Esophagus squamous epithelium (tissue), 5 donors: ENCODE results near the gene RPTOR. TPM values are rescaled to one million over a fixed set of nuclear protein-coding genes. Genes with fewer than 3 reads are reported as not detected.

Experiments
- DNase-seq: peaks from one replicate; lab custom pipeline; 2025; lab: John Stamatoyannopoulos, UW
- H3K27ac ChIP-seq, 4 donors: fragments of 200-600 bp; sonication (generic); one replicate each; pipeline ENCODE4 v1.5.1; 2016 to 2019; ENCODE audit warnings: mild to moderate bottlenecking in 1 of 4
- H3K27me3 ChIP-seq, 4 donors: fragments of 200-600 bp; sonication (generic); 1 replicate in 3 of 4; 2 replicates in 1 of 4; pipeline versions ENCODE4 v1.5.1 to v1.6.0; 2017 to 2021; ENCODE audit warnings: antibody characterized with exemption in 1 of 4
- H3K36me3 ChIP-seq, 3 donors: fragments of 200-600 bp; sonication (generic); one replicate each; pipeline ENCODE4 v1.5.1; 2016 to 2019
- H3K4me1 ChIP-seq, 3 donors: fragments of 200-600 bp; sonication (generic); one replicate each; pipeline ENCODE4 v1.5.1; 2017 to 2019
- H3K4me3 ChIP-seq, 4 donors: fragments of 200-600 bp; sonication (generic); 1 replicate in 3 of 4; 2 replicates in 1 of 4; pipeline ENCODE4 v1.5.1; 2016 to 2019; ENCODE audit warnings: mild to moderate bottlenecking in 2 of 4, moderate library complexity in 1 of 4
- H3K9me3 ChIP-seq, 3 donors: fragments of 200-600 bp; sonication (generic); one replicate each; pipeline ENCODE4 v1.5.1; 2016 to 2019
- POLR2A ChIP-seq, 4 donors: fragments of 450-650 bp; IDR thresholded peaks; one replicate each; pipeline ENCODE4 v1.6.1; 2017; ENCODE audit warnings: antibody characterized with exemption in 4 of 4, mild to moderate bottlenecking in 4 of 4, moderate library complexity in 3 of 4
- WGBS, 2 donors: methylation state at CpG; one replicate each; pipeline ENCODE4 v1.1.5; 2018; 5-methylcytosine and 5-hydroxymethylcytosine counted together
- intact Hi-C: fragments of 100-400 bp; cut with DNase I; formaldehyde crosslinking; loops from one replicate; pipeline ENCODE4 v1.15.0; 2022
- total RNA-seq, 4 donors: library from RNA; depleted of rRNA; stranded (reverse); fragments of >200 nt; gene quantifications; one replicate each; pipeline ENCODE4 v1.1.0, GENCODE V29; 2016
- TF ChIP-seq, protein P1 (sequence below), 6 experiments: fragments of 450-650 bp in 4 of 6; fragments of 200-600 bp in 2 of 6; sonication (generic) in 2 of 6; IDR thresholded peaks; one replicate each; pipeline ENCODE4 v1.5.1; 2016 to 2019; ENCODE audit warnings: antibody characterized with exemption in 6 of 6, mild to moderate bottlenecking in 4 of 6, moderate library complexity in 4 of 6
- donor health status: DM: yes; HTN: yes; CAD: no.

Gene RPTOR
- total RNA-seq, 4 donors from 2014 or later, result 11.7 to 27.8 (median 22.8) TPM

DNA sequence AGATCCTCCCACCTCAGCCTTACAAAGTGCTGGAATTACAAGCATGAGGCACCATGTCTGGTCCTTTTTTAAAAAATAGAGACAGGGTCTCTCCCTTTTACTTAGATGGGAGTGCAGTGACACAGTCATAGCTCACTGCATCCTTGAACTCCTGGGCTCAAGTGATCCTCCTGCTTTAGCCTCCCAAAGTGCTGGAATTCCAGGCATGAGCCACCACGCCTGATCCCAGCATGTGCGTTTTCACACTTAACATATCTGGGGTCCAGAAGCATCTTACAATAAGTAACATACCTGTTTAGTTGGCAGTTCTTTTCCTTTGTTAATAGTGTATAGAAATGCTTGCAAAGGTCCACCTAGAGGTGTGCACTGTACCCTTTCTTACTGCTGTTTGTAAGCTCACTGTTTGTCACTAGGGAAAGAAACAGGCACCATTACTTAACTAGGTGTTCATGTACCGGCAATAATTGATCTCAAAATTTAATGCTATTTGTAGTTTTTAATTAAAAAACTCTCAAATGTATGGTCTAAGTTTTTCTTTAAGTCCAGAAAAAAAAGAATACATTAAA, 221.7 kb downstream of the RPTOR start:
- 88 to 97% methylated on average over 3 of the region's 3 CpGs for WGBS, 2 donors
- intact Hi-C loops, result no loop called here
- Histone ChIP-seq H3K9me3 (no peaks in the 10 kb centered on the region), H3K36me3 (peaks cover 0 to 18% (median 0%) of the 10 kb centered on the region in 3 donors), H3K27ac (no peak overlapping the region), H3K4me1 (peaks cover 0 to 13% (median 0%) of the 10 kb centered on the region in 3 donors), H3K4me3 (no peak overlapping the region), H3K27me3 (no peaks in the 10 kb centered on the region)
- DNase-seq, result no peak
- TF ChIP-seq, protein P1, sequence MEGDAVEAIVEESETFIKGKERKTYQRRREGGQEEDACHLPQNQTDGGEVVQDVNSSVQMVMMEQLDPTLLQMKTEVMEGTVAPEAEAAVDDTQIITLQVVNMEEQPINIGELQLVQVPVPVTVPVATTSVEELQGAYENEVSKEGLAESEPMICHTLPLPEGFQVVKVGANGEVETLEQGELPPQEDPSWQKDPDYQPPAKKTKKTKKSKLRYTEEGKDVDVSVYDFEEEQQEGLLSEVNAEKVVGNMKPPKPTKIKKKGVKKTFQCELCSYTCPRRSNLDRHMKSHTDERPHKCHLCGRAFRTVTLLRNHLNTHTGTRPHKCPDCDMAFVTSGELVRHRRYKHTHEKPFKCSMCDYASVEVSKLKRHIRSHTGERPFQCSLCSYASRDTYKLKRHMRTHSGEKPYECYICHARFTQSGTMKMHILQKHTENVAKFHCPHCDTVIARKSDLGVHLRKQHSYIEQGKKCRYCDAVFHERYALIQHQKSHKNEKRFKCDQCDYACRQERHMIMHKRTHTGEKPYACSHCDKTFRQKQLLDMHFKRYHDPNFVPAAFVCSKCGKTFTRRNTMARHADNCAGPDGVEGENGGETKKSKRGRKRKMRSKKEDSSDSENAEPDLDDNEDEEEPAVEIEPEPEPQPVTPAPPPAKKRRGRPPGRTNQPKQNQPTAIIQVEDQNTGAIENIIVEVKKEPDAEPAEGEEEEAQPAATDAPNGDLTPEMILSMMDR (IDR thresholded peaks at IDR 0.05), result no peak

DNA sequence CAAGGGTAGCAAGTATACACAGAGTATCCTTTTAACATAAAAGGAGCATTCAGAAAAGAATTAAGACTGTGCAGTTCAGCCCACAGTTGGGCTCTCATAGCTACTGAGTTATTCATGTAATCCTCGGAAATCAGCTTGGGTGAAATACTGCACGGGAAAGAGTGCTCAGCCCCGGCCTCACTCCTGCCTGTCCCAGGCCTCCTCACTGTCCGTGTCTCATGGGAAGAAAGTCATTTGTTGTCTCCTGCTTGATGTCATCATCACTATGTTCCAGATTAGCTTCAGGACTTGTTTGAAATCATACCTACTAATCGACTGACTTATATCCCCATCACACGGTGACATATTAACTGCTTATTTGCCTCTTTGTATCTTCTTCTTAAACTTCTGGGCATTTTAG, 223.8 kb downstream of the RPTOR start:
- peaks cover 0 to 23% (median 0%) of the 10 kb centered on the region in 3 donors for H3K36me3 ChIP-seq
- H3K9me3 ChIP-seq, result no peaks in the 10 kb centered on the region
- no peak overlapping the region for H3K27ac ChIP-seq
- WGBS, 2 donors, result 74 to 77% methylated on average over 6 of the region's 6 CpGs
- no peak for DNase-seq
- intact Hi-C loops, result no loop called here
- TF ChIP-seq POLR2A (IDR thresholded peaks at IDR 0.05), result no peak
- TF ChIP-seq, protein P1 (IDR thresholded peaks at IDR 0.05), result no peak
- no peak overlapping the region for H3K4me3 ChIP-seq
- H3K4me1 ChIP-seq, result peaks cover 0 to 11% (median 4%) of the 10 kb centered on the region in 3 donors
- H3K27me3 ChIP-seq, result no peaks in the 10 kb centered on the region

DNA sequence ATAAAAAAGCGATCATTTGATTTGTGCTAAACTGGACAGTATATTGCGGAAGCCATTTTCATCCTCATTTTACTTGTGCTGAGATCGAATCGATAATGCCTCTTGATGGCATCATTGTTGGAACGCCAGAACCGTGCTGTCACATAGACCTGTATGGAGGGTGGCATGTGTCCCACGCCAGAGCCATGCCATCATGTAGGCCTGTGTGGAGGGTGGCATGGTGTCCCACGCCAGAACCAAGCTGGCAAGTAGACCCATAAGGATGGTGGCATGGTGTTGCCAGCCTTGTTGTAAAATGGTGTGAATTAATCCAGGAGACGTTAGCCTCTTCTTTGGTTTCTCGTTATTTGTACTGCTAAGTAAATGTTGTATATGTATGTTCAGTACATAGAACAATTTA, 224.3 kb downstream of the RPTOR start:
- peaks cover 0 to 16% (median 4%) of the 10 kb centered on the region in 3 donors for H3K4me1 ChIP-seq
- H3K27me3 ChIP-seq, result no peaks in the 10 kb centered on the region
- TF ChIP-seq, protein P1 (IDR thresholded peaks at IDR 0.05), result no peak
- H3K36me3 ChIP-seq, result peaks cover 0 to 23% (median 0%) of the 10 kb centered on the region in 3 donors
- WGBS, 2 donors, result 93 to 100% methylated on average over 10 of the region's 10 CpGs
- no peak overlapping the region for H3K27ac ChIP-seq
- no peak overlapping the region for H3K4me3 ChIP-seq
- DNase-seq, result no peak
- no peaks in the 10 kb centered on the region for H3K9me3 ChIP-seq
- intact Hi-C loops, result no loop called here

DNA sequence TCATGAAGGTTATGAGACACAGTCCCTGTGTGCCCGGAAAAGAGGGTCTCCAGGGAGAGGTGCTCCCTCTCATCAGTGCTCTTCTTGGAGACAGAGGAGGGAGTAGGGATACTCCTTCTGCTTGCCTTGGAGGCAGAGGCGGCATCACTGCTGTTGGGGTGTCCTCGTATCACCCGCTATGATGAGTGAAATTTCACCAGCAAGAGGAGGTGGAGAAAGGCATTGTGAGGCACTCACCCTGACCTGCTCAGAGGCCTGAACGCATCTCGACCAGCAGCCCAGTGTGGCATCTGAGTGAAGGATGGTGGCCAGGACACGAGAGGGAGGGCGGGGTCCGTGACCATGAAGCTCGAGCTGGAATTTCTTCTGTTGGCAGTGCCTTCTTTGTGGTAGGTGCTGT, 224.9 kb downstream of the RPTOR start:
- H3K36me3 ChIP-seq, result peaks cover 0 to 29% (median 0%) of the 10 kb centered on the region in 3 donors
- no peak for TF ChIP-seq POLR2A (IDR thresholded peaks at IDR 0.05)
- H3K9me3 ChIP-seq, result no peaks in the 10 kb centered on the region
- 90 to 97% methylated on average over 5 to 6 of the region's 10 CpGs for WGBS, 2 donors
- intact Hi-C loops, result no loop called here
- H3K27ac ChIP-seq, result no peak overlapping the region
- no peaks in the 10 kb centered on the region for H3K27me3 ChIP-seq
- H3K4me3 ChIP-seq, result no peak overlapping the region
- peaks cover 2 to 22% (median 4%) of the 10 kb centered on the region in 3 donors for H3K4me1 ChIP-seq
- DNase-seq, result no peak

- Histone ChIP-seq H3K27me3 (no peaks in the 10 kb centered on the region), H3K36me3 (peaks cover 0 to 33% (median 0%) of the 10 kb centered on the region in 3 donors), H3K4me3 (no peak overlapping the region), H3K27ac (no peak overlapping the region), H3K9me3 (no peaks in the 10 kb centered on the region), H3K4me1 (peaks cover 4 to 24% (median 4%) of the 10 kb centered on the region in 3 donors)
- WGBS, 2 donors, result 89 to 94% methylated on average over 9 to 17 of the region's 19 CpGs
- intact Hi-C loops, result no loop called here
- no peak for TF ChIP-seq POLR2A (IDR thresholded peaks at IDR 0.05)
- TF ChIP-seq, protein P1 (IDR thresholded peaks at IDR 0.05), result no peak
- no peak for DNase-seq
Observed at GRCh38 chr17:80769936-80770625, 225.4 kb downstream of the RPTOR start.
